GM19468 (cell line): ENCODE data around the gene LAG3.

ENCODE experiments used
- ATAC-seq: cut with Tn5 transposase; IDR thresholded peaks from one replicate; pipeline ENCODE4 v1.9.1; 2021; ENCODE audit warnings: mild to moderate bottlenecking, moderate library complexity, moderate number of reproducible peaks; ENCODE audit not compliant: unreplicated experiment; ENCODE audit errors: extremely low read depth

Gene LAG3

GRCh38 chr12:6771091-6771495 lies 1.2 kb upstream of the LAG3 start:
- ATAC-seq = no peak

GRCh38 chr12:6771509-6772330 lies 600 bp upstream of the LAG3 start:
- ATAC-seq = no peak

GRCh38 chr12:6772726-6773589 lies 638 bp downstream of the LAG3 start:
- ATAC-seq = no peak

- no peak for ATAC-seq
Observed at GRCh38 chr12:6773590-6774351, 1.5 kb downstream of the LAG3 start.

- ATAC-seq = no peak
Observed at GRCh38 chr12:6774499-6775062, 2.3 kb downstream of the LAG3 start.

GRCh38 chr12:6775185-6776174 lies 3.2 kb downstream of the LAG3 start:
- ATAC-seq = no peak

- ATAC-seq = no peak
Observed at GRCh38 chr12:6777386-6777785, 5.1 kb downstream of the LAG3 start.

- no peak for ATAC-seq
Observed at GRCh38 chr12:6778217-6778573, 5.9 kb downstream of the LAG3 start.

GRCh38 chr12:6778574-6779550 lies 6.5 kb downstream of the LAG3 start:
- peak; percentile 39 for ATAC-seq

GRCh38 chr12:6779708-6780432 lies 7.5 kb downstream of the LAG3 start:
- ATAC-seq = no peak

- ATAC-seq = no peak
Observed at GRCh38 chr12:6780573-6780972, 8.3 kb downstream of the LAG3 start.

GRCh38 chr12:6782119-6782518 lies 9.8 kb downstream of the LAG3 start:
- no peak for ATAC-seq

- no peak for ATAC-seq
Observed at GRCh38 chr12:6782850-6783566, 10.7 kb downstream of the LAG3 start.

GRCh38 chr12:6783828-6784227 lies 11.5 kb downstream of the LAG3 start:
- ATAC-seq = no peak

GRCh38 chr12:6784296-6784695 lies 12.0 kb downstream of the LAG3 start:
- ATAC-seq = no peak

GRCh38 chr12:6784761-6785160 lies 12.4 kb downstream of the LAG3 start:
- no peak for ATAC-seq
